Loucy (cell line): ENCODE results near the gene PLXNA4.

ENCODE experiments used
- CTCF ChIP-seq: fragments of 200-600 bp; sonication (generic); conservative IDR thresholded peaks from 2 replicates; pipeline ENCODE4 v1.5.1; 2014; ENCODE audit warnings: mild to moderate bottlenecking, antibody characterized with exemption, low read length
- EZH2phosphoT487 ChIP-seq: fragments of 200-600 bp; IDR thresholded peaks from 2 replicates; pipeline ENCODE4 v1.6.1; 2018; ENCODE audit warnings: antibody characterized with exemption, mild to moderate bottlenecking, moderate library complexity, borderline replicate concordance

- TF ChIP-seq EZH2phosphoT487 (no peak), CTCF (no peak)
Measured at GRCh38 chr7:132124575-132124974, 451.7 kb downstream of the PLXNA4 start.
